ENCODE data around the gene AARSD1.
"Not testable (repeated sequence)": the region's sequence is repeated elsewhere in the genome, so short reads cannot be mapped to it uniquely, and the experiment has no call there.

AARSD1 gene

GRCh38 chr17:42916388-42917235 is 47.6 kb downstream of the AARSD1 start:
- H3K27ac Mint-ChIP-seq, H3K9me3 Mint-ChIP-seq, H3K4me1 Mint-ChIP-seq, H3K4me3 Mint-ChIP-seq, H3K27me3 Mint-ChIP-seq, H3K36me3 Mint-ChIP-seq: not testable (repeated sequence)

DNA sequence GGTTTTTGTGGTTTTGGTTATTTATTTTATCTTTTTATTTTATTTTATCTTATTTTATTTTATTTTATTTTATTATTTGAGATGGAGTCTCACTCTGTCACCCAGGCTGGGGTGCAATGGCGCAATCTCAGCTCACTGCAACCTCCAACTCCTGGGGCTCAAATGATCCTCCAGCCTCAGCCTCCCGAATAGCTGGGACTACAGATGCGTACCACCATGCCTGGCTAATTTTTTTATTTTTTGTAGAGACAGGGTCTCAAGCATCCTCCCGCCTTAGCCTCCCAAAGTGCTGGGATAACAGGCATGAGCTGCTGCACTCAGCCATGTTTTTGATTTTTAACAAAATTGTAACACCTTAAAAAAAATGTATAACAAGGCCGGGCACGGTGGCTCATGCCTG is 49.0 kb downstream of the AARSD1 start:
- not testable (repeated sequence) for H3K4me3 Mint-ChIP-seq, H3K9me3 Mint-ChIP-seq, H3K27ac Mint-ChIP-seq, H3K27me3 Mint-ChIP-seq, H3K4me1 Mint-ChIP-seq, H3K36me3 Mint-ChIP-seq

DNA sequence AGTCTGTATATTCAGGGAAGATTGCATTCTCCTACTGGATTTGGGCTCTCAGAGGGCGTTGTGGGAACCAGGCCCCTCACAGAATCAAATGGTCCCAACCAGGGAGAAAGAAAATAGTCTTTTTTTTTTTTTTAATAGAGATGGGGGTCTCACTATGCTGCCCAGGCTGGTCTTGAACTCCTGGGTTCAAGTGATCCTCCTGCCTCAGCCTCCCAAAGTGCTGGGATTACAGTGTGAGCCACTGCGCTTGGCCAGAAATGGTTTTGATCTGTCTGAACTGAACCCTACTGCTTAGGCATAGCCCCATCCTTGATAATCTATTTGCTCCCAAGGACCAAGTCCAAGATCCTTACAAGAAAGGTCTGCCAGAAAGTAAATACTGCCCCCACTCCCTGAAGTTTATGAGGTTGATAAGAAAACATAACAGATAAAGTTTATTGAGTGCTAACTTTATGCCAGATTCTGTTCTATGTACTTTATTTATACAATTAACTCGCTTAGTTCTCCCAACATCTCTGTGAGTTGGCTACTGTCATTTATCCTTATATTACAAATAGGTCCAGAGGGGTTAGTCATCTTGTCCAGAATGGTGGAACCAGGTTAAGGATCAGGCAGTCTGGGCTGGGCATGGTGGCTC is 50.2 kb downstream of the AARSD1 start:
- H3K36me3 Mint-ChIP-seq: no peaks in the 10 kb centered on the region
- no peaks in the 10 kb centered on the region for H3K27me3 Mint-ChIP-seq
- H3K27ac Mint-ChIP-seq: no peak overlapping the region
- H3K4me1 Mint-ChIP-seq: no peaks in the 10 kb centered on the region
- no peaks in the 10 kb centered on the region for H3K9me3 Mint-ChIP-seq
- H3K4me3 Mint-ChIP-seq: no peak overlapping the region

DNA sequence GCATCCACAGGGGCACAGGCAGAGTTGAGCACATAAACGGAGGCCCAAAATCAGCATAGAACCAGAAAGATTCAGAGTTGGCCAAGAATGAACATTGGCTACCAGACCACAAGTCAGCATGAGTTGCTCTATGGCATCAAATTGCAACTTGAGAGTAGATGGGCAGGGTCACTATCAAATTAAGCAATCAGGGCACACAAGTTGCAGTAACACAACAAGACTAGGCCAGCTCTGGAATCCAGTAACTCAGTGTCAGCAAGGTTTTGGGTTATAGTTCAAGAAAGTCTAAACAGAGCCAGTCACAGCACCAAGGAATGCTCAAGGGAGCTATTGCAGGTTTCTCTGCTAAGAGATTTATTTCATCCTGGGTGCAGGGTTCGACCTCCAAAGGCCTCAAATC is 50.7 kb downstream of the AARSD1 start:
- Mint-ChIP-seq H3K36me3 (no peaks in the 10 kb centered on the region), H3K27ac (no peak overlapping the region), H3K4me3 (no peak overlapping the region), H3K9me3 (no peaks in the 10 kb centered on the region), H3K4me1 (no peaks in the 10 kb centered on the region), H3K27me3 (no peaks in the 10 kb centered on the region)

GRCh38 chr17:42908872-42909700 is 55.2 kb downstream of the AARSD1 start:
- Mint-ChIP-seq H3K27me3 (no peaks in the 10 kb centered on the region), H3K27ac (no peak overlapping the region), H3K4me3 (no peak overlapping the region), H3K4me1 (no peaks in the 10 kb centered on the region), H3K36me3 (no peaks in the 10 kb centered on the region), H3K9me3 (no peaks in the 10 kb centered on the region)

- Mint-ChIP-seq H3K4me3 (no peak overlapping the region), H3K27me3 (no peaks in the 10 kb centered on the region), H3K4me1 (no peaks in the 10 kb centered on the region), H3K36me3 (no peaks in the 10 kb centered on the region), H3K9me3 (no peaks in the 10 kb centered on the region), H3K27ac (no peak overlapping the region)
Observed at GRCh38 chr17:42906772-42907446, 57.3 kb downstream of the AARSD1 start.

- Mint-ChIP-seq H3K27me3 (no peaks in the 10 kb centered on the region), H3K4me1 (no peaks in the 10 kb centered on the region), H3K27ac (no peak overlapping the region), H3K36me3 (no peaks in the 10 kb centered on the region), H3K9me3 (no peaks in the 10 kb centered on the region), H3K4me3 (no peak overlapping the region)
Observed at GRCh38 chr17:42904110-42904469, 60.2 kb downstream of the AARSD1 start.

DNA sequence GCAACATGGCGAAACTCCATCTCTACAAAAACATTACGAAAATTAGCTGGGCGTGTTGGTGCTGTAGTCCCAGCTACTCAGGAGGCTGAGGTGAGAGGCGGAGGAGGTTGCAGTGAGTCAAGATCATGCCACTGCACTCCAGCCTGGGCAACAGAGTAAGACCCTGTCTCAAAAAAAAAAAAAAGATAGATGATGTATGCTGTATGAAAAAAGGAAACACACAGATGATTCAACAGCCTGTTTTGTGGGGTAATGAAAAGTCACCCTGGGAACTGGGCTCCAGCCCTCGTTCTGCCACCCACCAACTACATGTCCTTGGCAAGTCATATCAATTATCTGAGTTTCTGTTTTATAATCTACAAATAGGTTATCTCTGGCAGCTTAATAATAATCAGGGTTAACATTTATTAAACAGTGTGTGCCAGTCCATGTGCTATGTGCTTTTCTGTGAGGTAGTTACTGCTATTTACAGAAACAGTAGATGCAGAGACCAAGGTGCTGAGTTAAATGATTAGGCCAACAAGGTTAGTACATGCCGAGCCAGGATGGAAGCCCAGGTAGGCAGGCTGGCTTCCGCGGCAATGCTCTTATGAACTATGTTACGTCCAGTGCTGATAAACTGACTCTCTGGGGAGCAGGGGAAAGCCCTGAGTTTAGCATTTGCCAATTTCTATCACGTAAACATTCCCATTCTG is 62.6 kb downstream of the AARSD1 start:
- H3K4me1 Mint-ChIP-seq: no peaks in the 10 kb centered on the region
- H3K27me3 Mint-ChIP-seq: no peaks in the 10 kb centered on the region
- H3K27ac Mint-ChIP-seq: no peak overlapping the region
- no peak overlapping the region for H3K4me3 Mint-ChIP-seq
- no peaks in the 10 kb centered on the region for H3K9me3 Mint-ChIP-seq
- no peaks in the 10 kb centered on the region for H3K36me3 Mint-ChIP-seq

All from activated naive CD4-positive, alpha-beta T cell treated with anti-CD3 and anti-CD28 coated beads, Interleukin-2, amount 50 U/mL, for 24 hours (primary cell).